NCI-H2227 (cell line): ENCODE data around the gene NOS1.

ENCODE experiments used
- DNase-seq: peaks from one replicate; lab custom pipeline; 2025; ENCODE audit not compliant: unreplicated experiment; lab: John Stamatoyannopoulos, UW

Gene NOS1

GRCh38 chr12:117180758-117181467 lies 180.5 kb downstream of the NOS1 start:
- DNase-seq, result no peak

- no peak for DNase-seq
These were observed 182.7 kb downstream of the NOS1 start for GRCh38 chr12:117178745-117179144.

GRCh38 chr12:117178301-117178700 lies 183.1 kb downstream of the NOS1 start:
- no peak for DNase-seq

GRCh38 chr12:117172168-117172567 lies 189.3 kb downstream of the NOS1 start:
- DNase-seq, result no peak

- no peak for DNase-seq
These were observed 189.8 kb downstream of the NOS1 start for GRCh38 chr12:117171499-117172162.

- DNase-seq, result no peak
These were observed 191.9 kb downstream of the NOS1 start for GRCh38 chr12:117169548-117169947.

GRCh38 chr12:117168976-117169375 lies 192.4 kb downstream of the NOS1 start:
- DNase-seq, result no peak

GRCh38 chr12:117167769-117168168 lies 193.7 kb downstream of the NOS1 start:
- no peak for DNase-seq

GRCh38 chr12:117166107-117166506 lies 195.3 kb downstream of the NOS1 start:
- no peak for DNase-seq

- DNase-seq, result no peak
These were observed 196.1 kb downstream of the NOS1 start for GRCh38 chr12:117165342-117165741.

- no peak for DNase-seq
These were observed 198.8 kb downstream of the NOS1 start for GRCh38 chr12:117162633-117163032.

GRCh38 chr12:117162167-117162539 lies 199.3 kb downstream of the NOS1 start:
- DNase-seq, result no peak

GRCh38 chr12:117161460-117162166 lies 199.8 kb downstream of the NOS1 start:
- no peak for DNase-seq

GRCh38 chr12:117159674-117160073 lies 201.8 kb downstream of the NOS1 start:
- DNase-seq, result no peak

- peak; percentile 63 for DNase-seq
These were observed 202.4 kb downstream of the NOS1 start for GRCh38 chr12:117158911-117159553.
